ENCODE results near the gene STK26. TPM values are rescaled to one million over a fixed set of nuclear protein-coding genes. Genes with fewer than 3 reads are reported as not detected.

Gene STK26
- total and polyA plus RNA-seq, 2 of the 13 experiments (the other 11 are each of a cell fraction or from before 2014, with no cell fraction given) = 16.9 to 47.9 TPM

DNA sequence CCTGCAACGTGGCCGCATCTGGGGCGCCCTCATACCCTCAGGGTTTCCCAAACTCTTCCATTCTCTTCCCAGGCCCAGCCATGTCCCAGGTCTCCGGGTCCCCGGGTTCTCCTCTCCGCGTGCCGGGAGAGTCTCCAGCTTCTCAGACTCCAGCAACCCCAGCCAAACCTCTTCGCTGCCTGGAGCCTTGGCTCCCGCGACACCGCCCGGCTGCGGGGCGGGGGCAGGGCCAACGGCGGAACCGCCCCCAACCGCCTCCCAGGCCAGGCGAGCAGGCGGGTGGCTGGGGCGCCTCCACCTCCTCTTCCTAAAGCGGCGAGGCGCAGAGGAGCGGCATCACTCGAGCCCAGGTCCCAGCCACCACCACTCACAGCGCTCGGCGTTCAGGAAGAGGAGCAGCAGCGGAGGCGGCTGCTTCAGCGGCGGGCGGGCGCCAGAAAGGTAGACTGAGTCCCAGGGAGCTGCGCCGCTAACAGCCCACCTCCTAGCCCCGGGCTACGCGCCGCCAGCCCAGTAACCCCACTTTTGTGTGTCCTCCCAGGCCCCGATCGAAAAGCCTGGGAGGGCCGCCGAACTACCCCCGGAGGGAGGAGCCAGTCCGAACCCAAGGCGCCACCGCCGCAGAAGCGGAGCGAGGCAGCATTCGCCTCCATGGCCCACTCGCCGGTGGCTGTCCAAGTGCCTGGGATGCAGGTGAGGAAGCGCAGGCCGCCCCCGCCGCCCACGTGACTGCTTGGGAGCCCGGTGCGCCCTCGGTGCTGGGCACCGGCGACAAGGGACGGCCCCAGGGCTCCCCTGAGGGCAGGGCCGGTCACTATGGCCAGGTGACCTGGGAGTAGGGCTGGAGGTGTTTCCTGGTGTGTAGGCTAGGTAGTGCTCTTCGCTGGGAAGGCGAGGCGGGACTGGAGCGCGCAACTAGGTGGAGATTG, at the start of gene STK26 (continued):
- TF ChIP-seq, protein P1, sequence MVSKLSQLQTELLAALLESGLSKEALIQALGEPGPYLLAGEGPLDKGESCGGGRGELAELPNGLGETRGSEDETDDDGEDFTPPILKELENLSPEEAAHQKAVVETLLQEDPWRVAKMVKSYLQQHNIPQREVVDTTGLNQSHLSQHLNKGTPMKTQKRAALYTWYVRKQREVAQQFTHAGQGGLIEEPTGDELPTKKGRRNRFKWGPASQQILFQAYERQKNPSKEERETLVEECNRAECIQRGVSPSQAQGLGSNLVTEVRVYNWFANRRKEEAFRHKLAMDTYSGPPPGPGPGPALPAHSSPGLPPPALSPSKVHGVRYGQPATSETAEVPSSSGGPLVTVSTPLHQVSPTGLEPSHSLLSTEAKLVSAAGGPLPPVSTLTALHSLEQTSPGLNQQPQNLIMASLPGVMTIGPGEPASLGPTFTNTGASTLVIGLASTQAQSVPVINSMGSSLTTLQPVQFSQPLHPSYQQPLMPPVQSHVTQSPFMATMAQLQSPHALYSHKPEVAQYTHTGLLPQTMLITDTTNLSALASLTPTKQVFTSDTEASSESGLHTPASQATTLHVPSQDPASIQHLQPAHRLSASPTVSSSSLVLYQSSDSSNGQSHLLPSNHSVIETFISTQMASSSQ (IDR thresholded peaks at IDR 0.05; ENCODE audit: low read depth) = no peak
- TF ChIP-seq, protein P1 (CRISPR knock-in tag; IDR thresholded peaks at IDR 0.05; ENCODE audit: borderline replicate concordance) = no peak
- TF ChIP-seq TAF1 (CRISPR knock-in tag; IDR thresholded peaks at IDR 0.05) (peak; percentile 77; the same call in 1 of the 2 replicates), HDAC6 (IDR thresholded peaks at IDR 0.05; ENCODE audit: low read depth, low read length) (no peak), ZNF282 (IDR thresholded peaks at IDR 0.05; ENCODE audit: partially characterized antibody) (no peak), GPN1 (CRISPR knock-in tag; IDR thresholded peaks at IDR 0.05; ENCODE audit: borderline replicate concordance) (no peak), MTA3 (CRISPR knock-in tag; IDR thresholded peaks at IDR 0.05) (no peak), MBNL3 (CRISPR knock-in tag; conservative IDR thresholded peaks at IDR 0.05) (no peak), SPEN (CRISPR knock-in tag; IDR thresholded peaks at IDR 0.05; ENCODE audit: low read depth) (no peak), LBX2 (CRISPR knock-in tag; IDR thresholded peaks at IDR 0.05; ENCODE audit: borderline replicate concordance) (no peak), ZNF329 (CRISPR knock-in tag; IDR thresholded peaks at IDR 0.05; ENCODE audit: low read depth) (no peak), ZNF335 (CRISPR knock-in tag; IDR thresholded peaks at IDR 0.05) (no peak)
- TF ChIP-seq, protein P2, sequence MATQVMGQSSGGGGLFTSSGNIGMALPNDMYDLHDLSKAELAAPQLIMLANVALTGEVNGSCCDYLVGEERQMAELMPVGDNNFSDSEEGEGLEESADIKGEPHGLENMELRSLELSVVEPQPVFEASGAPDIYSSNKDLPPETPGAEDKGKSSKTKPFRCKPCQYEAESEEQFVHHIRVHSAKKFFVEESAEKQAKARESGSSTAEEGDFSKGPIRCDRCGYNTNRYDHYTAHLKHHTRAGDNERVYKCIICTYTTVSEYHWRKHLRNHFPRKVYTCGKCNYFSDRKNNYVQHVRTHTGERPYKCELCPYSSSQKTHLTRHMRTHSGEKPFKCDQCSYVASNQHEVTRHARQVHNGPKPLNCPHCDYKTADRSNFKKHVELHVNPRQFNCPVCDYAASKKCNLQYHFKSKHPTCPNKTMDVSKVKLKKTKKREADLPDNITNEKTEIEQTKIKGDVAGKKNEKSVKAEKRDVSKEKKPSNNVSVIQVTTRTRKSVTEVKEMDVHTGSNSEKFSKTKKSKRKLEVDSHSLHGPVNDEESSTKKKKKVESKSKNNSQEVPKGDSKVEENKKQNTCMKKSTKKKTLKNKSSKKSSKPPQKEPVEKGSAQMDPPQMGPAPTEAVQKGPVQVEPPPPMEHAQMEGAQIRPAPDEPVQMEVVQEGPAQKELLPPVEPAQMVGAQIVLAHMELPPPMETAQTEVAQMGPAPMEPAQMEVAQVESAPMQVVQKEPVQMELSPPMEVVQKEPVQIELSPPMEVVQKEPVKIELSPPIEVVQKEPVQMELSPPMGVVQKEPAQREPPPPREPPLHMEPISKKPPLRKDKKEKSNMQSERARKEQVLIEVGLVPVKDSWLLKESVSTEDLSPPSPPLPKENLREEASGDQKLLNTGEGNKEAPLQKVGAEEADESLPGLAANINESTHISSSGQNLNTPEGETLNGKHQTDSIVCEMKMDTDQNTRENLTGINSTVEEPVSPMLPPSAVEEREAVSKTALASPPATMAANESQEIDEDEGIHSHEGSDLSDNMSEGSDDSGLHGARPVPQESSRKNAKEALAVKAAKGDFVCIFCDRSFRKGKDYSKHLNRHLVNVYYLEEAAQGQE (IDR thresholded peaks at IDR 0.05; ENCODE audit: borderline replicate concordance in 1 of 2, low read depth in 1 of 2, low read length in 2 of 2) = no peak; a peak in 1 of 4 replicates
- TF ChIP-seq, protein P3, sequence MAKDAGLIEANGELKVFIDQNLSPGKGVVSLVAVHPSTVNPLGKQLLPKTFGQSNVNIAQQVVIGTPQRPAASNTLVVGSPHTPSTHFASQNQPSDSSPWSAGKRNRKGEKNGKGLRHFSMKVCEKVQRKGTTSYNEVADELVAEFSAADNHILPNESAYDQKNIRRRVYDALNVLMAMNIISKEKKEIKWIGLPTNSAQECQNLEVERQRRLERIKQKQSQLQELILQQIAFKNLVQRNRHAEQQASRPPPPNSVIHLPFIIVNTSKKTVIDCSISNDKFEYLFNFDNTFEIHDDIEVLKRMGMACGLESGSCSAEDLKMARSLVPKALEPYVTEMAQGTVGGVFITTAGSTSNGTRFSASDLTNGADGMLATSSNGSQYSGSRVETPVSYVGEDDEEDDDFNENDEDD (CRISPR knock-in tag; IDR thresholded peaks at IDR 0.05; ENCODE audit: borderline replicate concordance) = no peak
- TF ChIP-seq, protein P4, sequence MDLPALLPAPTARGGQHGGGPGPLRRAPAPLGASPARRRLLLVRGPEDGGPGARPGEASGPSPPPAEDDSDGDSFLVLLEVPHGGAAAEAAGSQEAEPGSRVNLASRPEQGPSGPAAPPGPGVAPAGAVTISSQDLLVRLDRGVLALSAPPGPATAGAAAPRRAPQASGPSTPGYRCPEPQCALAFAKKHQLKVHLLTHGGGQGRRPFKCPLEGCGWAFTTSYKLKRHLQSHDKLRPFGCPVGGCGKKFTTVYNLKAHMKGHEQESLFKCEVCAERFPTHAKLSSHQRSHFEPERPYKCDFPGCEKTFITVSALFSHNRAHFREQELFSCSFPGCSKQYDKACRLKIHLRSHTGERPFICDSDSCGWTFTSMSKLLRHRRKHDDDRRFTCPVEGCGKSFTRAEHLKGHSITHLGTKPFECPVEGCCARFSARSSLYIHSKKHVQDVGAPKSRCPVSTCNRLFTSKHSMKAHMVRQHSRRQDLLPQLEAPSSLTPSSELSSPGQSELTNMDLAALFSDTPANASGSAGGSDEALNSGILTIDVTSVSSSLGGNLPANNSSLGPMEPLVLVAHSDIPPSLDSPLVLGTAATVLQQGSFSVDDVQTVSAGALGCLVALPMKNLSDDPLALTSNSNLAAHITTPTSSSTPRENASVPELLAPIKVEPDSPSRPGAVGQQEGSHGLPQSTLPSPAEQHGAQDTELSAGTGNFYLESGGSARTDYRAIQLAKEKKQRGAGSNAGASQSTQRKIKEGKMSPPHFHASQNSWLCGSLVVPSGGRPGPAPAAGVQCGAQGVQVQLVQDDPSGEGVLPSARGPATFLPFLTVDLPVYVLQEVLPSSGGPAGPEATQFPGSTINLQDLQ (CRISPR knock-in tag; IDR thresholded peaks at IDR 0.05) = no peak
